ENCODE results near the gene LMO2. TPM values are rescaled to one million over a fixed set of nuclear protein-coding genes. Genes with fewer than 3 reads are reported as not detected.

The LMO2 gene
- polyA plus RNA-seq, 1 donor from 2014 or later = 11.4 TPM

DNA sequence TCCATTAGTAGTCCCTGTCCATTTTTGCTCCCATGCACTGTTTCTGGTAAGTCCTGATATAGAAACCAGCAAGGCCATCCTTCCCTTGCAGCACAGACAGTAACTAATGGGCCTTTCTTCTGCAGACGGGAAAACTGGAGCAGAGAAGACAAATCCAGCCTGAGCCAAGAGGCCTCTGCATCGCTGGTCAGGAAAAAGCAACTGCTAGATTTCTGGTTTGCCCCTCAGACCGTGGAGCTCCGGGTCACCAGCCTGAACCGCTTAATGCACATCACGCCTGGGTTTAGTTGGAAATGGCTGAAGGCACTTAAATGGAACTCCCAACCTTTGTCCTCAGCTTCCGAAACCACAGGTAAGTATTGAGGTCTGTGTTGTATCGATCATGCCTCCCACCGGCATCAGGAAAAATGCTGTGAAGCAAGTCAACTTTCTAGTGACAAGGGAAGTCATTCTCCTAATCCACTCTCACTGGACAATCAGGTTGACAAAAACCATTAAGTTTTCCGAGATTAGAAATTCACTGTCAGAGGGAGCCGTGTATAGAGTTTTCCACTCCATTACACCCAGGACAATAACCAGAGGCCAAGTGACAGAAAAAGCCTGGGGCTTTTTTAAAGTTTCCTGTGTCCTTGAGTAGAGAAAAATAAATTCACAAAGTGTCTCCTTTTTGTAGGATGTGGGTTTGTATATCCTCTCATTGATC is 14.8 kb upstream of the LMO2 start:
- peaks cover 5 to 12% (median 11%) of the 10 kb centered on the region in 3 donors for H3K4me1 Mint-ChIP-seq
- no peak overlapping the region for H3K4me3 Mint-ChIP-seq
- H3K27me3 Mint-ChIP-seq = peaks cover 2% of the 10 kb centered on the region
- H3K9me3 Mint-ChIP-seq = no peaks in the 10 kb centered on the region
- H3K36me3 Mint-ChIP-seq = peaks cover 4% of the 10 kb centered on the region
- no peak overlapping the region for H3K27ac Mint-ChIP-seq

DNA sequence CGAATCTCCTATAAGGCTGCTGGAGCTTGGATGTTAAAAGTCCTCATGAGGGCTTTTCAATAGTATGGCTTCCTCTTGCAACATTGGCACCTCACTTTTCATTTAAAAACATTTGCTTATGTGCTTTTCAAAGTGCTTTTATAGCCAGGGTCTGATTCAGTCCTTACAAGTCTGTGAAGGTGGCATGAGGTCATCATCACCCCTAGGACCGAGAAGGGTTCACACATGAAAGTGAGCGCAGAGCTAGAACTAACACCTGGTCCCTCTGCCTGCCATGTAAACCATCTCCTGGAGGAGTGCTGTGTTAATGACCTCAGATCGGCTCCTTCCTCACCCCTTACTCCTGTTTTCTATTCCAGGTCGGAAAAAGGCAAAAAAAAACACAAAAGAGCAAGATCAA is 12.2 kb upstream of the LMO2 start:
- Mint-ChIP-seq H3K4me1 (peaks cover 18 to 27% (median 25%) of the 10 kb centered on the region in 3 donors), H3K36me3 (peaks cover 2% of the 10 kb centered on the region), H3K4me3 (no peak overlapping the region), H3K9me3 (no peaks in the 10 kb centered on the region), H3K27ac (no peak overlapping the region), H3K27me3 (peaks cover 1% of the 10 kb centered on the region)

DNA sequence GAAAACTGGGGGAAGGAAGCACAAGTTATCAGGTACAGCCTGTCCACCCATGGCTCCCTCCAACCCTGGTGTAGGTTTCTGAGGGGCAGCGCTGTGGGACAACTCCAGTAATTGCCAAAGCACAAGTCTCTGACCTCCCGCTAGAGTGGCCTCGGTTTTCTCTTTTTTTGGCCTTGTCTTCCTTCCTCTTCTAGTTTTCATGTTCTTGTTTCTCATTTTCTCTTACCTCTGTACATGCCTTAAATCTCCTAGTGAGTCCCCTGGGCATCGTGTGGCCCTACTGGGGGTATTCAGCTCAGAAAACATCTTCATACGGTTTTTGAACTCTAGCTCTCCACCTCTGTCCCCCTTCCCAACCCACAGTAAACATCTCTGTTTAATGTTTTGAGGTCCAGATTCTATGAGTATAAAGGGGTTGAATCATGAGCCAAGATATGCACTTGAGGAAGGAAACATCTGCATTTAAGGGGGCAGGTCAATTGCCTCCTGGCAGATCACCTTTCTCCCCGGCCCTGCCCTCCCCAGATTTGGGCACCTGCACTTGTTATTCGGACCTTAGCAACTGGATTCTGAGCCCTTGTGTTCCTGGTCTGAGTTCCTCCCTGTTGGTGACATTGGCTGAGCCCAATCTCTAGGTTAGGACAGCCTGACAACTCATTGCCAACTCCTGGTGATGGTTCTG is 8.4 kb upstream of the LMO2 start:
- Mint-ChIP-seq H3K4me1 (peaks cover 24 to 43% (median 38%) of the 10 kb centered on the region in 3 donors), H3K27me3 (peaks cover 4% of the 10 kb centered on the region), H3K9me3 (no peaks in the 10 kb centered on the region), H3K36me3 (no peaks in the 10 kb centered on the region), H3K4me3 (peak overlapping the region in 3 of 4 donors; percentile 26 to 95 (median 72)), H3K27ac (peak overlapping the region; percentile 1 to 60 (median 33))

DNA sequence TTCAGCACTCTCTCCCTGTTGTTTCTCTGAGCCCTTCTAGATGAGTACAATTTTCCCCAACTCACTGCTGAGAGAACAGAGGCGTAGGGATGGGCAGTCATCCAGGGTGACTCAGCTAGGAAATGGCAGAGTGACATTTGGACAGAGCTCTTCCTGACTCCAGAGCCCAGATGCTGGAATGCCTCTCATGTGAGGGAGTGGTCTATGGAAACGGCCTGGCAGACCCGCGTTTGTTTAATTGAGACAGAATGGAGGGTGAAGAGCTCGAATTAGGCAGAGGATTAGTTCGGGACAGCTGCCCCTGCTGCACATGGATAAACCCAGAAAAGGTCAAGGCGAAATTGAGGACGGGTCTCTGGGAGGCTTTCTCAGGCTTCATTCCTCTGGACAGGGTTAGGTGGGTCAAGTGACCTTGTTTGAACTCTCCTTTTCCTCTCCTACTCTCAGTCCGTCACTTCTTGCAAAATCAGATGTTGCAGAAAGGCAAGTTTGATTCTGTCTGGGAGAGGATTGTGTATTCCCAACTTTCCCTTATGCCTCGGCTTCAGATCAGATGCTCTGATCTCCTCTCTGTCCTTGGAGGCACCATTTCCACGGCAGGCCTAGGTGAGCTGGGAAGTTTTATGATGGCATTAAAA is 7.6 kb upstream of the LMO2 start:
- Mint-ChIP-seq H3K4me3 (peak overlapping the region in 2 of 4 donors; percentile 72 to 95), H3K27me3 (peaks cover 4% of the 10 kb centered on the region), H3K9me3 (no peaks in the 10 kb centered on the region), H3K4me1 (peaks cover 30 to 49% (median 44%) of the 10 kb centered on the region in 3 donors), H3K36me3 (no peaks in the 10 kb centered on the region), H3K27ac (peak overlapping the region in 1 of 3 donors; percentile 60)

DNA sequence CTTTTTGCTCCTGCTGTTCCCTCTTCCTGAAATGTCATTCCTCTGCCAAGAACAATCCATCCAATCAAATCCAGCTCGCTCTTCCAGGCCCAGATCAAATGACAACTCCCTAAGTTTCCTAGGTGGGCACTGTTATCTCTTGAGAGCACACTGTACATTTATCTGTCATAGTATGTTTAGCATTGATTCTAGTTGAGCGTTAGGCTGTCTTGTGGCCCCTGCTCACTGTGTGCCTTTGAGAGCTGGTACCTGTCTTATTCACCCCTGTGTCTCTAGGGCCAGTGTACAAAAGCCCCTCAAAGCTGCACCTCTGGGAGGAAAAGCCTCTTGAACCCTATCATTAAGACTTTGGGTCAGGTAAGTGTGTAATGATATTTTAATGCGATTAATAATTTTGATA is 7.1 kb upstream of the LMO2 start:
- Mint-ChIP-seq H3K4me3 (no peak overlapping the region), H3K27me3 (peaks cover 4% of the 10 kb centered on the region), H3K9me3 (no peaks in the 10 kb centered on the region), H3K36me3 (no peaks in the 10 kb centered on the region), H3K4me1 (peaks cover 36 to 55% (median 48%) of the 10 kb centered on the region in 3 donors), H3K27ac (no peak overlapping the region)

DNA sequence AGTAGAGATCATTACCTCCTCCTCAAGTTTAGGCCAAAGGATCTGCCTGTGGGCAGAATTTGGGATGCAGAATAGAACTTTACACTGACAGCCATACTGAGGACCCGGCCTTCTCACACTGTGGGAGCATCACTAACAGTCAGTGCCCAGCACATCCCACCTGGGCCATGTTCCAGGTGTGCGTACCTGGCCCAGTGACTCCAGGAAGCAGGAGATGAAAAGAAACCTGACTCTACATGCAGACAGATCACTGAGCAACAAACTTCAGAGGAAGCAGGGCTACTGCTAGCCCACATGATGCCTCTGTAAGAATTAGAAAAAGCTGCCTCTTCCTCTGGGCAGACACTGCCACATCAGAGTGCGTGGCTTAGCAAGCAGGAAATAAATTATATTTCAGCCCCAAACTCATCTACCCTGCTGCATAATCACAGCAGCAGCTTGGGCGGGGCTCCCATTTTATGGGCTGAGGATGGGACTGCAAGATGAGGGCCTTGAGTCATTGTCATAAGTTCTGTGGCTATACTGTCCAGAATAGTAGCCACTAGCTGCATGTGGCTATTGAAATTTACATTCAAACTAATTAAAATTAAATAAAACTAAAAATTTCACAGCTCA is 6.0 kb upstream of the LMO2 start:
- peaks cover 4% of the 10 kb centered on the region for H3K27me3 Mint-ChIP-seq
- H3K9me3 Mint-ChIP-seq = no peaks in the 10 kb centered on the region
- peak overlapping the region in 1 of 4 donors; percentile 46 for H3K4me3 Mint-ChIP-seq
- H3K27ac Mint-ChIP-seq = peak overlapping the region in 2 of 3 donors; percentile 55 to 85
- peaks cover 46 to 66% (median 59%) of the 10 kb centered on the region in 3 donors for H3K4me1 Mint-ChIP-seq
- no peaks in the 10 kb centered on the region for H3K36me3 Mint-ChIP-seq

DNA sequence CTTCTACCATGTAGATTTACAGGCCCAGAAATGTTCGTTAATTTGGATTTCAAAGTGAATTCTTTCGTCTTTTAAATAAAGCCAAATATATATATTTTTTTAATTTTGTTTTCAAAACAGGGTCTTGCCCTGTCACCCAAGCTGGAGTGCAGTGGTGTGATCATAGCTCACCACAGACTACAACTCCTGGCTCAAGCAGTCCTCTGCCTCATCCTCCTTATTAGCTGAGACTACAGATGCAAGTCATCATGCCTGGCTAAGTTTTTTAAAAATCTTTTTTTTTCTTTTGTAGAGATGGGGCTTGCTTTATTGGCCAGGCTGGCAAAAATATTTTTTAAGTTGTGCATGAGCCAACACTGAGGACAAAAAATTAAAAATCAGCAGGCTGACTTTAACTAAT is 5.0 kb upstream of the LMO2 start:
- Mint-ChIP-seq H3K27me3 (peaks cover 4% of the 10 kb centered on the region), H3K4me1 (peaks cover 53 to 74% (median 63%) of the 10 kb centered on the region in 3 donors), H3K4me3 (no peak overlapping the region)

DNA sequence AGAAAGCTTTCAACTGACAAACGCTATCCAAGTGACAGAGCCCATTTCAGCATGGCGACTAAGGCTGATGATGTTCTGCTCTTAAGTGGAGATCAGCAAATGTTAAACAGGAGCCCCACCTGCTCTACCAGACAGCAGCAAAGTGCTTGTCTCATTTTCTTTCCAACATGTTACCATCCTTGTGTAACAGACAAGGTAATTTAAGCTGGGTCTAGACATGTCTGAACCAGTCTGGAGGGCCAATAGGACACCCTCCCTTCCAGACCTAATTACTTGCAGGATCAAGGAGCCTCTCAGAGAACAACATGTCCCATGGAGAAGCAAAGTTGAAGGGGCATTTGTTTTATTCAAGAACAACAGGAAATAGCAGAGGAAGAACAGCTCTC is 3.9 kb upstream of the LMO2 start:
- peak overlapping the region in 3 of 4 donors; percentile 1 to 88 (median 48) for H3K4me3 Mint-ChIP-seq
- H3K9me3 Mint-ChIP-seq = no peaks in the 10 kb centered on the region
- H3K27ac Mint-ChIP-seq = peak overlapping the region in 2 of 3 donors; percentile 43 to 49
- H3K4me1 Mint-ChIP-seq = peaks cover 59 to 79% (median 63%) of the 10 kb centered on the region in 3 donors
- no peaks in the 10 kb centered on the region for H3K36me3 Mint-ChIP-seq
- peaks cover 4% of the 10 kb centered on the region for H3K27me3 Mint-ChIP-seq

More for the DNA sequence above, 5.0 kb upstream of the LMO2 start:
- Mint-ChIP-seq H3K36me3 (no peaks in the 10 kb centered on the region), H3K9me3 (no peaks in the 10 kb centered on the region), H3K27ac (peak overlapping the region in 1 of 3 donors; percentile 50)

DNA sequence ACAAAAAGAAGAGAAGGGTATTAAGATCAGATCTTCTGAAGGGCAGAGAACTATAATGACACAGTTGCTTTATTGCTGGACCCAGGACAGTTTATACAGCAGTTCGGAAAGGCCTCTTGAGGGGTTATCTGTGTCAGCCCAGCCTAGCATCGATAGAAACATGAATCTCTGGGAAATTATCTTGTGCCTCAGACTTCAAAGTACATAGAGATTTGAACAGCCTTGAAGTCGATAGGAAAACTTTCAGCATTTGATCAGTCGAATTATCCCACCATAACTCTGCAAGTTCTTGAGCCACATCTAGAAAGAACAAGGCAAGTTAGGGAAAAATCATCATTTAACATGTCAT is 2.5 kb upstream of the LMO2 start:
- no peaks in the 10 kb centered on the region for H3K36me3 Mint-ChIP-seq
- H3K9me3 Mint-ChIP-seq = peaks cover 0 to 4% (median 0%) of the 10 kb centered on the region in 3 donors
- peak overlapping the region; percentile 85 to 94 (median 90) for H3K4me3 Mint-ChIP-seq
- H3K27ac Mint-ChIP-seq = peak overlapping the region; percentile 87 to 92 (median 88)
- peaks cover 51 to 68% (median 52%) of the 10 kb centered on the region in 3 donors for H3K4me1 Mint-ChIP-seq
- H3K27me3 Mint-ChIP-seq = peaks cover 2% of the 10 kb centered on the region

DNA sequence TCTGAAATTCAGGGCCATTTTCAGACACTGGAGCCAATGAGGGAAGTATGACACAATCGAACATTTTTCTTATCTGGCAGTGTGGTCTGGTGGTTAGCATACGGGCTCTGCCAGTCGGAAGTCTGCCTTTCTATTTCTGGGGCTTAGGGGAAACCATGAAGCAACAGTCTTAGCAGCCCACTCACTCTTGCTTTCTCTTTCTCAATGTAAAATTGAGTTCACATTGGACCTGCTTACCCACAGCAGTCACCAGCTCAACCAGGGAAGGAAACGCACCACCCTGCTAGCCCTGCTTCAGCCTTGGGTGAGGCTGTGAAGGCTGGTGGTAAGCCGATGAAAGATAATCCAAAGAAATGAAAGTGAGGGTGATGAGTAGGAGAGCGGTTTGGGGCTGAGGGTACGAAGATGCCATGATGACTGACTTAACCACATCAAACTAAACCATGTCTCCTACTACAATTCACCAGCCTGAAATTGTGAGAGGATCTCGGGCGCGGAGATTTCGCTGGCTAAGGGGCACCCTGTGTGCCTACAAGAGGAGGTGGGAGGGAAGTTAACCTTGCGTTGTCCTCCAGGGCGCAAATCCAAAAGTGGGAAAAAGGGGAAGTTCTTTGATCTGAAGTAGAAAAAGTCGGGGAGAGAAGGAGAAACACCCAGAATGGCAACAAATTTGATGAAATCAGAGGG is 2.0 kb upstream of the LMO2 start:
- Mint-ChIP-seq H3K9me3 (peaks cover 0 to 4% (median 0%) of the 10 kb centered on the region in 3 donors), H3K36me3 (no peaks in the 10 kb centered on the region), H3K4me1 (peaks cover 48 to 65% (median 50%) of the 10 kb centered on the region in 3 donors), H3K27ac (peak overlapping the region; percentile 87 to 92 (median 88)), H3K4me3 (peak overlapping the region; percentile 85 to 94 (median 90)), H3K27me3 (peaks cover 2% of the 10 kb centered on the region)

DNA sequence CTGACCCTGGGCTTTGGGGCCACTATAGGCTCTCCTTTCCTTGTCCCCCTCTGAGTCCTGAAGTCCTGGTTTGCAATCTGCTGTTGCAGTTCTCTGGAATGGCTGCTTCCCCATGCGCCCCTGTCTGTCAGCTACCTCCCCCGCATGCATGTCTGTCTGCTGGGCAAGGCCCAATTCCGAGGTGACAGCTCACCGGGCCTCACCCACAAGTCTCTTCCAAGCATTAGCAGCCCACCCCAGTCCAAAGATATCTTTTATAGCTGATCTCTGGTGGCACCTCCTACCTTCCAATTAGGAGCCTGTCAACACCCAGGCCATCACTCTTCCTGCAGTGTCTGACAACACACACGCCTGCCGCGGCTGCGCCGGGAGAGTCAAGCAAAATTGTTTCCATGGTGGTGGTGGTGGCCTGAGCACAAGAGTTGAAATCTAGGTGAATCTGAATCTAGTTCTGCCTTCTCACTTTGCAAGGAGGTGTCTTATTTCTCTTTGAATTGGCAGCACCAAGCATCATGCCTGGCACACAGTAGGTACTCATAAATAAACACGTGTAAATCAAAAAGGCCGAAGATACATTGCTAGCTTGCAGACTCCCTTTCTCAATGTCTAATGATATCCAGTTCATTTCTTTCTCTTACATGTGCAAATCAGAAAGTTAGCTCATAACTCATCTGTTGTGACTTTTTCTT is 1.2 kb upstream of the LMO2 start:
- Mint-ChIP-seq H3K27me3 (peaks cover 2% of the 10 kb centered on the region), H3K4me3 (peak overlapping the region; percentile 85 to 94 (median 90)), H3K36me3 (no peaks in the 10 kb centered on the region), H3K9me3 (peaks cover 0 to 4% (median 0%) of the 10 kb centered on the region in 3 donors), H3K4me1 (peaks cover 45 to 63% (median 48%) of the 10 kb centered on the region in 3 donors), H3K27ac (peak overlapping the region; percentile 87 to 92 (median 88))

DNA sequence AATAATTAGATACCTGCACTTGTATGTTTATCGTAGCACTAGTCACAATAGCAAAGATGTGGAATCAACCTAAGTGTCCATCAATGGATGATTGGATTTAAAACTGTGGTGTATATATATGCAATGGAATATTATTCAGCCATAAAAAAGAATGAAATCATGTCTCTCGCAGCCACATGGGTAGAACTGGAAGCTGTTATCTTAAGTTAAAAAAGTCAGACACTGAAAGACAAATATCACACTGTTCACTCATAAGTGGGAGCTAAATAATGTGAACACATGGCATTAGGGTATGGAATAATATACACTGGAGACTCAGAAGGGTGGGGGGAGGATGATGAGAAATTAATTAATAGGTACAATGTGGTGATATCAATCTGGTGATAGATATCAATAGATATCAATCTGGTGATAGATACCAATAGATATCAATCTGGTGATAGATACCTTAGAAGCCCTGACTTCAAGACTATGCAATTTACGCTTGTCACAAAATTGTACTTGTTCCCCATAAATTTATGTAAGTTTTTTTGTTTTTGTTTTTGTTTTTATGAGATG is 2.0 kb downstream of the LMO2 start:
- Mint-ChIP-seq H3K4me3 (peak overlapping the region in 1 of 4 donors; percentile 5), H3K4me1 (peaks cover 32 to 45% (median 41%) of the 10 kb centered on the region in 3 donors), H3K36me3 (peaks cover 1% of the 10 kb centered on the region), H3K27me3 (no peaks in the 10 kb centered on the region), H3K9me3 (peaks cover 0 to 4% (median 0%) of the 10 kb centered on the region in 3 donors), H3K27ac (no peak overlapping the region)

DNA sequence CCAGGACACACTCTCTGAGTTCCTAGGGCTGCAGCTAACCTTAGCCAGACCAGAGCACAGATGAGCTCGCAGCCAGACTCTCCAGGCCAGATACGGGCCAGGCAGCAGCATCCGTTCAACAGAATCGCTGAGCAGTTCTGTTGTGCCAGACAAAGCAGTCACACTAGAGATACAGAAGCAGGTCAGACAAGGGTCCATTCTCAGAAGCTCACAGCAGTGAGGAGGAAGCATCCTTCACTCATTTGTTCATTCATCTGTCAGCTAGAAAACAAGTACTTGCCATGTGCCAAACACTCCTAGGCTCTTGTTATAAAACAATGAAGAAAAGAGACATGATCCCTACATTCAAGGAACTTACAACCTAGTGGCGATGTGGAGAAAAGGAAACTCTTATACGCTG is 2.6 kb downstream of the LMO2 start:
- Mint-ChIP-seq H3K27me3 (no peaks in the 10 kb centered on the region), H3K27ac (no peak overlapping the region), H3K4me1 (peaks cover 27 to 39% (median 35%) of the 10 kb centered on the region in 3 donors), H3K9me3 (peaks cover 0 to 4% (median 0%) of the 10 kb centered on the region in 3 donors), H3K36me3 (peaks cover 1% of the 10 kb centered on the region), H3K4me3 (peak overlapping the region in 1 of 4 donors; percentile 5)
